ENCODE measurements around the gene TMEM255A.

DNA sequence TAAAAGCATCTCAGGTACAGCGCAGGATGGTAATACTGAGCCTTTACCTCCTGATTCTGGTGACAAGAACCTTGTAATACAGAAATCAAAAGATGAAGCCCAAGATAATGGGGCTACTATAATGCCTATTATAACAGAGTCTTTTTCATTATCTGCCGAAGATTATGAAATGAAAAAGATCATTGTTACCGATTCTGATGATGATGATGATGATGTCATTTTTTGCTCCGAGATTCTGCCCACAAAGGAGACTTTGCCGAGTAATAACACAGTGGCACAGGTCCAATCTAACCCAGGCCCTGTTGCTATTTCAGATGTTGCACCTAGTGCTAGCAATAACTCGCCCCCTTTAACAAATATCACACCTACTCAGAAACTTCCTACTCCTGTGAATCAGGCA lies 57.5 kb downstream of the TMEM255A start:
- TF ChIP-seq EZH2 (IDR thresholded peaks at IDR 0.05; ENCODE audit: low read length) = no peak
- TF ChIP-seq, protein P1, sequence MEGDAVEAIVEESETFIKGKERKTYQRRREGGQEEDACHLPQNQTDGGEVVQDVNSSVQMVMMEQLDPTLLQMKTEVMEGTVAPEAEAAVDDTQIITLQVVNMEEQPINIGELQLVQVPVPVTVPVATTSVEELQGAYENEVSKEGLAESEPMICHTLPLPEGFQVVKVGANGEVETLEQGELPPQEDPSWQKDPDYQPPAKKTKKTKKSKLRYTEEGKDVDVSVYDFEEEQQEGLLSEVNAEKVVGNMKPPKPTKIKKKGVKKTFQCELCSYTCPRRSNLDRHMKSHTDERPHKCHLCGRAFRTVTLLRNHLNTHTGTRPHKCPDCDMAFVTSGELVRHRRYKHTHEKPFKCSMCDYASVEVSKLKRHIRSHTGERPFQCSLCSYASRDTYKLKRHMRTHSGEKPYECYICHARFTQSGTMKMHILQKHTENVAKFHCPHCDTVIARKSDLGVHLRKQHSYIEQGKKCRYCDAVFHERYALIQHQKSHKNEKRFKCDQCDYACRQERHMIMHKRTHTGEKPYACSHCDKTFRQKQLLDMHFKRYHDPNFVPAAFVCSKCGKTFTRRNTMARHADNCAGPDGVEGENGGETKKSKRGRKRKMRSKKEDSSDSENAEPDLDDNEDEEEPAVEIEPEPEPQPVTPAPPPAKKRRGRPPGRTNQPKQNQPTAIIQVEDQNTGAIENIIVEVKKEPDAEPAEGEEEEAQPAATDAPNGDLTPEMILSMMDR (optimal IDR thresholded peaks at IDR 0.05 in 1 of 3, IDR thresholded peaks at IDR 0.05 in 1 of 3, conservative IDR thresholded peaks at IDR 0.05 in 1 of 3; ENCODE audit: extremely low read depth in 1 of 3, insufficient read depth in 2 of 3, low read length in 3 of 3) = no peak

Measured in keratinocyte (primary cell).